ENCODE data around the gene APOBEC3A. TPM values are rescaled to one million over a fixed set of nuclear protein-coding genes. Genes with fewer than 3 reads are reported as not detected.
"Not testable (repeated sequence)": the region's sequence is repeated elsewhere in the genome, so short reads cannot be mapped to it uniquely, and the experiment has no call there.

Gene APOBEC3A
- total RNA-seq, 1 experiment from 2014 or later, result not detected

DNA sequence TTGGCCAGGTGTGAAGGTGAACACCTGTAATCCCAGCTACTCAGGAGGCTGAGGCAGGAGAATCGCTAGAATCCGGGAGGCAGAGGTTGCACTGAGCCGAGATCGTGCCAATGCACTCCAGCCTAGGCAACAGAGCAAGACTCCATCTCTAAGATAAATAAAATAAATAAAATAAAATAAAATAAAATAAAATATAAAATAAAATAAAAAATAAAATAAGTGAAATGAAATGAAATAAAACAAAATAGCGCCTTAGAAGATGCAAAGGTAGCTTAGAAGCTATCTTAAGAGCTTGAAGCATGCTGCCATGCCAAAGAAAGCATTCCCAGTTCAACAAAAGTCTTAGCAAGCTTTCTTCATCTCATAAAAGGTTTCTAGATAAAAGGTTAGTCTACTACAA lies 49.8 kb downstream of the APOBEC3A start:
- no peaks in the 10 kb centered on the region for H3K36me3 Mint-ChIP-seq (ENCODE audit: insufficient read depth, unreplicated experiment)
- H3K9me3 Mint-ChIP-seq (ENCODE audit: unreplicated experiment), result no peaks in the 10 kb centered on the region
- BruUV-seq (replicated peaks), result no TSS peak
- Histone ChIP-seq H3K4me3 (ENCODE audit: low read depth, low read length) (no peak overlapping the region), H3K27me3 (replicated peaks; ENCODE audit: control insufficient read depth, insufficient read depth, low read length) (no peaks in the 10 kb centered on the region; the same call in 1 of the 2 replicates), H3K36me3 (ENCODE audit: control insufficient read depth, insufficient read depth, low read length) (no peaks in the 10 kb centered on the region), H3K4me1 (peaks cover 6% of the 10 kb centered on the region), H3K9me3 (no peaks in the 10 kb centered on the region)
- CTCF ChIA-PET, result no interaction called here
- POLR2A ChIA-PET, result no interaction called here
- no peaks in the 10 kb centered on the region for H3K27me3 Mint-ChIP-seq (ENCODE audit: insufficient read depth, unreplicated experiment)
- intact Hi-C loops (cut with micrococcal nuclease; ENCODE audit: unreplicated experiment), result loop anchor here (1.0 kb wide), 1 partner anchor 115 kb away; no protein-coding TSS in a partner anchor
- no peak for DNase-seq
- no peak overlapping the region for H3K4me3 Mint-ChIP-seq (ENCODE audit: unreplicated experiment)
- TF ChIP-seq, protein P1, sequence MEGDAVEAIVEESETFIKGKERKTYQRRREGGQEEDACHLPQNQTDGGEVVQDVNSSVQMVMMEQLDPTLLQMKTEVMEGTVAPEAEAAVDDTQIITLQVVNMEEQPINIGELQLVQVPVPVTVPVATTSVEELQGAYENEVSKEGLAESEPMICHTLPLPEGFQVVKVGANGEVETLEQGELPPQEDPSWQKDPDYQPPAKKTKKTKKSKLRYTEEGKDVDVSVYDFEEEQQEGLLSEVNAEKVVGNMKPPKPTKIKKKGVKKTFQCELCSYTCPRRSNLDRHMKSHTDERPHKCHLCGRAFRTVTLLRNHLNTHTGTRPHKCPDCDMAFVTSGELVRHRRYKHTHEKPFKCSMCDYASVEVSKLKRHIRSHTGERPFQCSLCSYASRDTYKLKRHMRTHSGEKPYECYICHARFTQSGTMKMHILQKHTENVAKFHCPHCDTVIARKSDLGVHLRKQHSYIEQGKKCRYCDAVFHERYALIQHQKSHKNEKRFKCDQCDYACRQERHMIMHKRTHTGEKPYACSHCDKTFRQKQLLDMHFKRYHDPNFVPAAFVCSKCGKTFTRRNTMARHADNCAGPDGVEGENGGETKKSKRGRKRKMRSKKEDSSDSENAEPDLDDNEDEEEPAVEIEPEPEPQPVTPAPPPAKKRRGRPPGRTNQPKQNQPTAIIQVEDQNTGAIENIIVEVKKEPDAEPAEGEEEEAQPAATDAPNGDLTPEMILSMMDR (IDR thresholded peaks at IDR 0.05; ENCODE audit: insufficient read depth in 1 of 2, low read depth in 1 of 2, low read length in 1 of 2, severe bottlenecking in 1 of 2, unreplicated experiment in 1 of 2), result no peak
- H3K27ac Mint-ChIP-seq (ENCODE audit: unreplicated experiment), result no peak overlapping the region
- peaks cover 10% of the 10 kb centered on the region for H3K4me1 Mint-ChIP-seq (ENCODE audit: low read depth, unreplicated experiment)

DNA sequence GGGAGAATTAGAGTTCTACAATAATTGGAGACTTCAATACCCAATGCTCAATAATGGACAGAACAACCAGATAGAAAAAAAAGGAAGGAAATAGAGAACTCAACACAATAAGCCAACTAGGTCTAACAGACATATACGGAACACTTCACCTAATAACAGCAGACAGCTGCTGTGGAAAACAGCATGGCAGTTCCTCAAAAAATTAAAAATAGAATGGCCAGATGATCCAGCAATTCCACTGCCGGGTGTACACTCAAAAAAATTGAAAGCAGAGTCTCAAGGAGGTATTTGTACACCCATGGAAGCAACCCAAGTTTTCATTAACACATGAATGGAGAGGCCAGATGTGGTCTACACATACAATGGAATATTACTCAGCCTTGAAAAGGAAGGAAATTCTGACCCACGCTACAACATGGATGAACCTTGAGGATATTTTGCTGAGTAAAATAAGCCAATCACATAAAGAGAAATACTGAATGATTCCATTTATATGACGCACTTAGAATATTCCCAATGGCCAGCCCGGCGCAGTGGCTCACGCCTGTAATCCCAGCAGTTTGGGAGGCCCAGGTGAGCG lies 51.0 kb downstream of the APOBEC3A start:
- H3K4me3 Mint-ChIP-seq (ENCODE audit: unreplicated experiment); POLR2A ChIA-PET; H3K36me3 ChIP-seq (ENCODE audit: control insufficient read depth, insufficient read depth, low read length); CTCF ChIA-PET; H3K9me3 ChIP-seq; H3K27me3 ChIP-seq (replicated peaks; ENCODE audit: control insufficient read depth, insufficient read depth, low read length); BruUV-seq (replicated peaks); DNase-seq; H3K27ac Mint-ChIP-seq (ENCODE audit: unreplicated experiment); intact Hi-C loops (cut with micrococcal nuclease; ENCODE audit: unreplicated experiment); H3K36me3 Mint-ChIP-seq (ENCODE audit: insufficient read depth, unreplicated experiment); H3K4me3 ChIP-seq (ENCODE audit: low read depth, low read length); H3K27me3 Mint-ChIP-seq (ENCODE audit: insufficient read depth, unreplicated experiment); H3K9me3 Mint-ChIP-seq (ENCODE audit: unreplicated experiment): not testable (repeated sequence)
- H3K4me1 ChIP-seq, result peaks cover 11% of the 10 kb centered on the region
- peaks cover 18% of the 10 kb centered on the region for H3K4me1 Mint-ChIP-seq (ENCODE audit: low read depth, unreplicated experiment)

DNA sequence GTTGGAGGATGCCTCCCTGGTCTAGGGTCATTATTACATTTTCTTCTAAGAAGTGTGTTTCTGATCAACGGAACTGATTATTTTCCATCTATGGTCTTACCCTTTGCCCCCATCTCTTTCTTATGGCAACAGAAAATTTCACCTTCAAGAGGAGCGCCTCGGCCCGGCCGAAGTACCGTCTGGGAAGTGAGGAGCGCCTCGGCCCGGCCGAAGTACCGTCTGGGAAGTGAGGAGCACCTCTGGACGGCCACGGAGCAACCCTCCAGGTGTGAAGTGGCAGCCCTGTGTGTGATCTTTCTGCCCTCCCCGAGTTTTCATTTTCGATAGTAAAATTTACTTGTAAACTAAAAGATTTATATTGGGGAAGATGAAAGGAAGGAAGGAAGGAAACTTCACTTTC lies 53.5 kb downstream of the APOBEC3A start:
- no peak overlapping the region for H3K27ac Mint-ChIP-seq (ENCODE audit: unreplicated experiment)
- no peaks in the 10 kb centered on the region for H3K27me3 Mint-ChIP-seq (ENCODE audit: insufficient read depth, unreplicated experiment)
- TF ChIP-seq, protein P1 (IDR thresholded peaks at IDR 0.05; ENCODE audit: insufficient read depth in 1 of 2, low read depth in 1 of 2, low read length in 1 of 2, severe bottlenecking in 1 of 2, unreplicated experiment in 1 of 2), result no peak
- no peak overlapping the region for H3K4me3 ChIP-seq (ENCODE audit: low read depth, low read length)
- H3K4me1 ChIP-seq, result peaks cover 21% of the 10 kb centered on the region
- peaks cover 30% of the 10 kb centered on the region for H3K4me1 Mint-ChIP-seq (ENCODE audit: low read depth, unreplicated experiment)
- ChIA-PET CTCF (no interaction called here), POLR2A (no interaction called here)
- BruUV-seq (replicated peaks), result no TSS peak
- H3K9me3 ChIP-seq, result no peaks in the 10 kb centered on the region
- H3K36me3 Mint-ChIP-seq (ENCODE audit: insufficient read depth, unreplicated experiment), result peaks cover 5% of the 10 kb centered on the region
- no peaks in the 10 kb centered on the region for H3K27me3 ChIP-seq (replicated peaks; ENCODE audit: control insufficient read depth, insufficient read depth, low read length)
- H3K36me3 ChIP-seq (ENCODE audit: control insufficient read depth, insufficient read depth, low read length), result no peaks in the 10 kb centered on the region
- H3K4me3 Mint-ChIP-seq (ENCODE audit: unreplicated experiment), result no peak overlapping the region
- no peak for DNase-seq
- no peaks in the 10 kb centered on the region for H3K9me3 Mint-ChIP-seq (ENCODE audit: unreplicated experiment)
- intact Hi-C loops (cut with micrococcal nuclease; ENCODE audit: unreplicated experiment), result no loop called here

Other genes starting within 250 kb of the APOBEC3A start
- 61.9 and 67.8 TPM in 2 replicates for gene SUN2, start 201.6 kb upstream of the APOBEC3A start, total RNA-seq (2022)
- 8.1 and 9.2 TPM in 2 replicates for gene DNAL4, start 163.5 kb upstream of the APOBEC3A start, total RNA-seq (2022)
- gene NPTXR, start 113.6 kb upstream of the APOBEC3A start, total RNA-seq (2022), result 12.8 and 16.4 TPM in 2 replicates
- 52.2 and 55.9 TPM in 2 replicates for gene CBX6, start 85.4 kb upstream of the APOBEC3A start, total RNA-seq (2022)
- gene APOBEC3B, start 24.7 kb downstream of the APOBEC3A start, total RNA-seq (2022), result 55.8 and 60.9 TPM in 2 replicates
- gene APOBEC3C, start 56.6 kb downstream of the APOBEC3A start, total RNA-seq (2022), result 24.2 and 25.1 TPM in 2 replicates
- 0.19 and 0.39 TPM in 2 replicates for gene APOBEC3D, start 63.5 kb downstream of the APOBEC3A start, total RNA-seq (2022)
- gene APOBEC3F, start 83.3 kb downstream of the APOBEC3A start, total RNA-seq (2022), result 7.8 and 9.1 TPM in 2 replicates
- gene APOBEC3G, start 119.7 kb downstream of the APOBEC3A start, total RNA-seq (2022), result 0.73 and 1.0 TPM in 2 replicates
- not detected in 2 replicates for gene APOBEC3H, start 139.6 kb downstream of the APOBEC3A start, total RNA-seq (2022)
- 4.4 and 5.2 TPM in 2 replicates for gene CBX7, start 195.1 kb downstream of the APOBEC3A start, total RNA-seq (2022)

Measured in Caco-2 (cell line).